GM12873 (cell line): ENCODE data around the gene GLIS1.

Experiments used
- TF ChIP-seq, protein P1 (sequence below): IDR thresholded peaks from 2 replicates; pipeline ENCODE4 v1.5.1; 2012; ENCODE audit warnings: low read depth, mild to moderate bottlenecking, moderate library complexity, low read length, control low read depth; ENCODE audit not compliant: insufficient read depth; ENCODE audit errors: missing control alignments

Gene GLIS1

DNA sequence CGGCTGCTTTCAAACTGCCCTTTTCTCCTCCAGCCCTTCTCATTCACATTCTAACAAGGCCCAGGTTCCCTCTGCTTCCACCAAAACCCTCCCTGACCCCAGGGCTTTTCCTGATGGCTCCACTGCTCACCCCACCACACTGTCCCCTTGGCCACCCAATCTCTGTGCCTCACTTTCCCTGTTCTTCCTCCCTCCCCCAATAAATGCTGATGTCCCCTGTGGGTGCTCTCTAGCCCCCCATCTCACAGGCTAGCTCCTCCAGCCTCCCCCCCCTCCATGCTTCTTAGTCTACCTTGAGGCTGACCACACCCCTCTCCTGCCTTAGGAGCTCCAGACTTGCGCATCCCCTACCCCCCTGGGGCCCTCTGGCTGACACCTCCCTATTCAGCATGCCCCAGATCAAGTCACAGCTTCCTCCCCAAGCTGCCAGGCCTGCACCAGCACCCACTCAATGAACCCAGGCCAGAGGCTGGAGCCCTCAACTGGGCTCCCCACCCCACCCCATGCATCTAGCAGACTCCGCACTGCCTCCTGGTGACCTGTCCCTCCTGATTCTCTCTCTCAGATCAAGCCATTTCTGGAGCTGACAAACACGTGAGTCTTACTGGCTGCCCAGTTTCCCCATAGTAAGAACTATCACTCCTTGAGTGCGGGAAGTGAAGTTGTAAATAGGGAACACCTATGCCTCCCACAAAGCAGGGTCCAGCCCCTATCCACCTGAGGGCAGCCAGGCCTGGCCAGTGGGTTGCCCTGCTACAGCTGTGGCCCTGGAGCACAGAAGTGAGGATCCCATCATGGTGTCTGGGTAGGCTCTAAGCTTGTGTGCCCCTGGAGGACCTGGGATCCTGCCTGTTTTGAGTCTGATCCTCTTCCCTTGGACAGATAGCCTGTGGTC lies 161.9 kb downstream of the GLIS1 start:
- TF ChIP-seq, protein P1, sequence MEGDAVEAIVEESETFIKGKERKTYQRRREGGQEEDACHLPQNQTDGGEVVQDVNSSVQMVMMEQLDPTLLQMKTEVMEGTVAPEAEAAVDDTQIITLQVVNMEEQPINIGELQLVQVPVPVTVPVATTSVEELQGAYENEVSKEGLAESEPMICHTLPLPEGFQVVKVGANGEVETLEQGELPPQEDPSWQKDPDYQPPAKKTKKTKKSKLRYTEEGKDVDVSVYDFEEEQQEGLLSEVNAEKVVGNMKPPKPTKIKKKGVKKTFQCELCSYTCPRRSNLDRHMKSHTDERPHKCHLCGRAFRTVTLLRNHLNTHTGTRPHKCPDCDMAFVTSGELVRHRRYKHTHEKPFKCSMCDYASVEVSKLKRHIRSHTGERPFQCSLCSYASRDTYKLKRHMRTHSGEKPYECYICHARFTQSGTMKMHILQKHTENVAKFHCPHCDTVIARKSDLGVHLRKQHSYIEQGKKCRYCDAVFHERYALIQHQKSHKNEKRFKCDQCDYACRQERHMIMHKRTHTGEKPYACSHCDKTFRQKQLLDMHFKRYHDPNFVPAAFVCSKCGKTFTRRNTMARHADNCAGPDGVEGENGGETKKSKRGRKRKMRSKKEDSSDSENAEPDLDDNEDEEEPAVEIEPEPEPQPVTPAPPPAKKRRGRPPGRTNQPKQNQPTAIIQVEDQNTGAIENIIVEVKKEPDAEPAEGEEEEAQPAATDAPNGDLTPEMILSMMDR = no peak

DNA sequence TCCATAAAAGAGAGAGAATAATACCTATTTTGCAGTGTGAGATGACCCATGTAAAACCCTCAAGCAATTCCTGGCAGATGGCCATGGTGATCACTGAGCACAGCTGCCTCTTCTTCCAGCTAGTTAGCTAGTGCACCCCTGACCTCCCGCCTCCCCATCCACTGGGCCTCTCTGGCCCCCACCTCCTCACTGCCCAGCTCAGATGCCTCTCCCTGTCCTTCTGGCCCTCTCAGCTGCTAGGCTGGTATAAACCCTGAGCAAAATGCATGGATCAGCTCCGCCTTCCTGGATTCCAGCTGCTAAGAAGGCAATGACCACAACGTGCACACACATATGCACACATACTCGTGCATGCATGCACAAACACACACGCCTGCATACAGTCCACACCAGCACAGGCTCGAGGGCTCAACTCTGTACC lies 162.6 kb downstream of the GLIS1 start:
- TF ChIP-seq, protein P1 = no peak

DNA sequence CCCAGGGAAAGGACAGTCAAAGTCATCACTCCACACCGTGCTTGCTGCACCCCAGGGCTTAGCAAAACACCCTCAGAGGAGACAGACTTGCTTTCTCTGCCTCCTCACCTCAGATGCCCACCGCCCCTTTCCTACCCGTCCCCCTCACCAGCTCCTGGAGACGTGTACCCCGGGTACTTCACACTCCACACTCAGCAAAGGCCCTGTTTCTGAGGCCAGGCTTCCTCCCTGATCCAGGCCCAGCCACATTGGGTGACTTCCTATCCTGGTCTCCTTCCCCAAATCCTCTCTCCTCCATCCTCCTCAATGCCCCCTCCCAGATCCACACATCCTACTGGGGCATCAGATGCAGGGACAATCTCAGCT lies 163.0 kb downstream of the GLIS1 start:
- TF ChIP-seq, protein P1 = no peak

DNA sequence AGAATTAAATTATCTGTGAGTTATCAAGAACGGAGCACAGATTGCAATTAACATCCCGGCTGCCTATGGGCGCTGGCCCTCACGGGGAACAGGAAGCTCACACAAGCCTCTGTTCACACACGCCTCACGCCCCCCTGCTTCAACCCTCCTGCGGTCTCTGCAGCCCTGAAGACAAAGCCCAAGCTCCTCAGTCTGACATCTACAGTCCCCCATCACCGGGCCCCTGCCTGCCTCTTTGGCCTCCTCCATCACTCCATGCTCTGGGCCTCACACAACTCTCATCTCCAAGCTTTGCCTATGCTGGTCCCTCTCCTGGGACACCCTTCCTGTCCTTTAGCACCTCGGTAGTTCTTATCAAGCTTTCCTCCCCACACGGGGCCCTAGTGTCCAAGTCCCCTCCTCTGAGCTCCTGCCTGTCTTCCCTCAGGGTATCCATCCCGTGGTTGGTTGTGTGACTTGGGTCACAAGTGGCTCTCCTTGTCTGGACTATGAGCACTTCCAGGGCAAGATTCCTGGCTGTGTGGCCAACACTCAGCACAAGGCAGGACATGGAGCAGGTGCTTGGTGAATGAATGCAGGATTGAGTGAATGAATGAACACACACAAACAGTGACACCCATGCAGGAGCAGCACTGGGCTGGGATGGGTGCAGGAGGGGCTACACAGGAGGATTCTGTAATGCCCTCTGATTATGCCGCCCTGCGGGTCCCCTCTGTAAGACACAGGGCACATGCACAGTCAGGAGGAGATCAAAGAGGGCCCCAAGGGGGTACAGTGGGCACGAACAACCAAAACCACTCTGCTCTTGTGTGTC lies 163.6 kb downstream of the GLIS1 start:
- TF ChIP-seq, protein P1 = no peak

DNA sequence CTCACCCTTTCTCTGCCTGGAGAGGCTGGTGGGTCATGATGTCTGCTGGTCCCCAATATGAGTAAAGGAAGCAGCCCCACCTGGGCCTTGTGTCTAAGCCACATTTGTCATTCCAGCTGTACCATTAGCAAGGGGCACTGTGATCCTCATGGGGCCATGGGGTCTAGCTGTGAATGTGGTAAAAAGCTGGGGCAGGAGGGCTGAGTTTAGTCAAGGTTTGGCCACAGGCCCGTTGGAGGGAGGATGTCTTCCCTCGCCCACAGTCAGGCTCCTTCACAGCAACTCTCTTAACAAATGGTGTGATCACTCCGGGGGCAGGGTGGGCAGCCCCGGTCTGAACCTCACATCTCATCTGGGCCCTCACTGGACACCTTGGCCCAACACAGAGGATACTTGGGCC lies 164.3 kb downstream of the GLIS1 start:
- TF ChIP-seq, protein P1 = no peak

DNA sequence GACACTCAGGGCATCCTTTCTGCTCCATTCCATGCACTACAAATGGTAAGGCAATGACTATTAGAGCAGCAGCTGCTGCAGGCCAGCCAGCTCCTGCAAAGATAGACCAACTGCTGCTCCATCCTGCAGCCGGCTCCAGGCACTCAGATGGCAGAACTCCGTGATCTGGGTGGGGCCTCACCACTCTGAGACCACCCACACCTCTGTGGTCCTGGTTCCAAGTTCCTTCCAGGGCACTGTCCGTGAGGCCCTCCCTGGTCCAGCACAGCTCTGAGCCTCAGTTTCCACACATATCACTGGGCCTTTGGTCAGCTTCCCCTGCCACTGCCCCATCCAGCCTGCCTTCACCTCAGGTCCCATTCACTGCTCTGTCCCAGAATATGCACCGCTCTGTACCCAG lies 165.0 kb downstream of the GLIS1 start:
- TF ChIP-seq, protein P1 = no peak

DNA sequence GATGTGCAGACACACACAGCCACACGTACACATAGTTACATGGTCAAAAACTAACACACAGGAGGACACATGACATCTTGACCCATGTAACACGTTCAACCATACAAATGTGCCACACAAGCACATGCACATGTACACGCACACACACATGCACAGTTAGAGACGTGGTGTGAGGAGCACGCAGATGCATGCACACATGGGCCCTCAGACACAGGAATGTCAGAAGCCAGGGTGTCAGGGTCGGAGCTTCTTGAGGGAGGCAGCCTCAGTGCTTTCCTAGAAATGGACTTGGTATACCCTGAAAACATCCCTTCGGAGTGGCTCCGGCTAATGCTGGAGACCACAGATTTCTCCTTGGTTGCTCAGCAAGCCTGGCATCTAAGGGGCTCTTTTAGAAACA lies 165.4 kb downstream of the GLIS1 start:
- TF ChIP-seq, protein P1 = no peak
